Hepatocyte (in vitro differentiated cells): ENCODE measurements around the gene NHSL1.

Experiments
- EZH2 ChIP-seq: fragments of 200-600 bp; sonication (generic); IDR thresholded peaks from 2 replicates; pipeline ENCODE4 v1.6.1; 2016; ENCODE audit warnings: antibody characterized with exemption, mild to moderate bottlenecking, borderline replicate concordance
- EZH2phosphoT487 ChIP-seq: fragments of 200-600 bp; sonication (generic); IDR thresholded peaks from one replicate; pipeline ENCODE4 v1.6.1; 2018; ENCODE audit warnings: antibody characterized with exemption, mild to moderate bottlenecking, low read depth, moderate library complexity; ENCODE audit not compliant: unreplicated experiment, severe bottlenecking
- TF ChIP-seq, protein P1 (sequence below): fragments of 200-600 bp; sonication (generic); IDR thresholded peaks from 2 replicates; pipeline ENCODE4 v1.5.1; 2016; ENCODE audit warnings: antibody characterized with exemption, mild to moderate bottlenecking; ENCODE audit not compliant: poor library complexity

DNA sequence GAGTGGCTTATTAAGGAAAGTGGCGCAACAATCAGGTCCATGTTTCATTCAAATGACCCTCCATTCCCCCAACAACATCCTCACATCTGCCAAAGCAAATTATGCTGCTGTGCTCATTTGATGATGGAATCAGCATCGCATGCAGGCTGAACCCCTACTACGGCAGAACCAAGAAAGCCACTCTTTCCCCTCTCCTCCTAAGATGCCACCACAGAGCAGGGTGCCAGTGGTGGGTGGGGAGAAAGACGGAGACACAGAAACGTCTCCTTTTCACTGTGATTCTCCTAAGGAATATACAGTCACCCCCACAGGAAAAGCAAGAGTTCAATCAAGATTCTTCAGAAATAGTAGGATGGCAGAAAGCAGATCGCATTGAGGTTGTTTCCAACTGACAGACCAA is 78.2 kb downstream of the NHSL1 start:
- TF ChIP-seq EZH2 (no peak), EZH2phosphoT487 (no peak)
- TF ChIP-seq, protein P1, sequence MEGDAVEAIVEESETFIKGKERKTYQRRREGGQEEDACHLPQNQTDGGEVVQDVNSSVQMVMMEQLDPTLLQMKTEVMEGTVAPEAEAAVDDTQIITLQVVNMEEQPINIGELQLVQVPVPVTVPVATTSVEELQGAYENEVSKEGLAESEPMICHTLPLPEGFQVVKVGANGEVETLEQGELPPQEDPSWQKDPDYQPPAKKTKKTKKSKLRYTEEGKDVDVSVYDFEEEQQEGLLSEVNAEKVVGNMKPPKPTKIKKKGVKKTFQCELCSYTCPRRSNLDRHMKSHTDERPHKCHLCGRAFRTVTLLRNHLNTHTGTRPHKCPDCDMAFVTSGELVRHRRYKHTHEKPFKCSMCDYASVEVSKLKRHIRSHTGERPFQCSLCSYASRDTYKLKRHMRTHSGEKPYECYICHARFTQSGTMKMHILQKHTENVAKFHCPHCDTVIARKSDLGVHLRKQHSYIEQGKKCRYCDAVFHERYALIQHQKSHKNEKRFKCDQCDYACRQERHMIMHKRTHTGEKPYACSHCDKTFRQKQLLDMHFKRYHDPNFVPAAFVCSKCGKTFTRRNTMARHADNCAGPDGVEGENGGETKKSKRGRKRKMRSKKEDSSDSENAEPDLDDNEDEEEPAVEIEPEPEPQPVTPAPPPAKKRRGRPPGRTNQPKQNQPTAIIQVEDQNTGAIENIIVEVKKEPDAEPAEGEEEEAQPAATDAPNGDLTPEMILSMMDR: no peak
